ENCODE measurements around the gene CLDN4.

CLDN4 gene

DNA sequence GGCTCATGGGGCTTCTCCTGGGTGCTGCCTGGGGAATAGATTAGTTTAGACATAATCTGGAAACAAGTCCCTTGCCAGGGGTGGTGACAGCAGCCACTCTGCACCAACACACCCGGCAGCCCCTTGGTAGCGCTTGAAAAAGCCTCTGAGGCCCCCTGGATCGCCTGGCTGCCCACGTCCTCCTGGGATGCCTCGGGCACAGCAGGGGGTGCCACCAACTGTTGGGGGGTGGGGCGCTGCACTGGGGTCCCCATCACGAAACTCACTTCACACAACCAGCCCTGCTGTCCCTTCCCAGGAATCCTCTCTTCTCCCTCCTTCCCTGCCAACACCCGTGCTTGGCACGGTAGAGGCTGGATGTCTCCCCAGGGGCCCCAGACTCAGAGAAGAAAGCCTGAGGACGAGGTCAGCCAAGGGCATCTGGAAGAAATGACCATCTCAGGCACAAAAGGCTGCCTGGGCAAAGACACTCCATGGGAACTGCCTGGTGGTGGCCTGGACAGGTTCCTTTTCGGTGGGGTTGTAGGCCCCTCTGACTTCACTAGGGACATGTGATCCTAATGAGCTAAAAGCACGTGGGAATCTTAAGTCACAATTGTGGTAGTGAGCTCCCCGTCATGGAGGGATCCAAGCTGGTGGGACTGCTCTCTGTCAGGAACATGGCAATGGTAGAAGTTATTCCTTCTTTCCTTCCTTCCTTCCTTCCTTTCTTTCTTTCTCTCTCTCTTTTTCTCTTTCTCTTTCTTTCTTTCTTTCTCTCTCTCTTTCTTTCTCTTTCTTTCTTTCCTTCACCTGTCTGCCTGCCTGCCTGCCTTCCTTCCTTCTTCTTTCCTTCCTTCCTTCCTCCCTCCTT lies 41.5 kb downstream of the CLDN4 start:
- DNase-seq (ENCODE audit: low spot score) = no peak

- no peak for DNase-seq (ENCODE audit: low spot score)
Observed at GRCh38 chr7:73876361-73876760, 45.6 kb downstream of the CLDN4 start.

- no peak for DNase-seq (ENCODE audit: low spot score)
Observed at GRCh38 chr7:73876973-73877372, 46.2 kb downstream of the CLDN4 start.

- DNase-seq (ENCODE audit: low spot score) = no peak
Observed at GRCh38 chr7:73879977-73880681, 49.3 kb downstream of the CLDN4 start.

DNA sequence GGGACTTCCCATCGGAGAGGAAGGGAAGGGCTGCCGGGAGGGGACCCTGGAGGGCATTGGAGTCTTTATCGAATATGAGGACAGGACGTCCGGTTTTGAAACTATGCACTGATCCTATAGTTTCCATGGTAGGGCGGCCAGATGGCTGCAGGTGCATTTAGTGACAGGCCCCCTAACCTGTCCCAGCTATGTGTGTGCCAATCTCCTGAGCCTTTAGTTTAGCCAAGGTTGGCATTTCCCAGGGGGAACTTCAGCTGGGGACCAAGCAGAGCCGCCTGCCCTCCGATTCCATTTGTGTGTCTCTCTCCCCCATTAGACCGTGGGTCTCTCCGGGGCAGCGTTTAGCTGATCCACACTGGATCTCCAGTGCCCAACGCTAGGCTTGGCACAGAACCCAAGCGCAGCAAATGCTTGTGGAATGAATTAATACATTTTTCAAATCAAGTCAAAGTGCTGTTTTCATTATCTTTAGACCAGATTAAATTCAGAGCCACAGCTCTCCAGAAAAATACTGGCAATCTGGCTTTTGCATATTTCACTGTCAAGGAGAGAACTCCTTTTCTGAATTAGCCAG lies 50.0 kb downstream of the CLDN4 start:
- DNase-seq (ENCODE audit: low spot score) = no peak

DNA sequence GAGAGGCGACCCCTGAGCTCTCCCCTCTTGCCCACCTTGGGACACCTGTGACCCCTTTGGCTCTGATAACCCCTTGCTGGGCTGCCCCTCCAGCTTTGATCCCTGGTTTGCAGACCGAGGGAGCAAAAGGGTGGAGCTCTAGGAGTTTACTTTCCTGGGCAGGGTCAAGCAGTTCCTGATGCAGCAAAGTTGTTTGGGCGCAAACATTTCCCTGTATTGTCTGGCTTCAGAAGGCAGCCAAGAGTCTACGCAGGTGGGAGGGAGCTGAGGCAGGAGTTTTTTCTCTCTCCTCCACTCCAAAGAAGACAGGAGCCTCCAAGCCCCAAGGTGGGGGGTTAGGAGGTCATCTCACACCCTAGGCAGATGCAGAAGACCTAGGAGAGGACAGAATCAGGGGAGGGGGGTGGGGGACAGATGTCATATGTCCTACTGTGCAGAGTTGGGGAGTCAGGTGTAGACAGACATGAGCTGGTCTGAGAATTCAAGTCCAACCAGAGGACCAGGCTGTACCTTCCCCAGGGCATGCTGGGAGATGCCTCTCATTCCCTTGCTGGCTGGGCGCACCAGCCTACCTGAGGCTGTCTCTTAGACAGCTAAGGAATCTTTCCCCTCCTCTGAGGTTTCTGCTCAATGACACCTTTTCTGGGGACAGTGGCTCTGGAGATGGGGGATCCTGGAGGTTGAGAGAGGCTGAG lies 50.7 kb downstream of the CLDN4 start:
- DNase-seq (ENCODE audit: low spot score) = no peak

- no peak for DNase-seq (ENCODE audit: low spot score)
Observed at GRCh38 chr7:73882047-73882402, 51.2 kb downstream of the CLDN4 start.
